ENCODE measurements around the gene MYH14.

MYH14 gene

GRCh38 chr19:50204811-50205675 is 1.6 kb downstream of the MYH14 start:
- no peak for DNase-seq (ENCODE audit: low read depth)
- H3K4me3 ChIP-seq (ENCODE audit: control insufficient read depth, low read depth, low read length), result no peak overlapping the region
- TF ChIP-seq CTCF (IDR thresholded peaks at IDR 0.05; ENCODE audit: control insufficient read depth, insufficient read depth, low read depth, low read length, missing control alignments), result no peak

- no peak for DNase-seq (ENCODE audit: low read depth)
- H3K4me3 ChIP-seq (ENCODE audit: control insufficient read depth, low read depth, low read length), result no peak overlapping the region
Observed at GRCh38 chr19:50205681-50206138, 2.3 kb downstream of the MYH14 start.

GRCh38 chr19:50206191-50206590 is 2.8 kb downstream of the MYH14 start:
- no peak for TF ChIP-seq CTCF (IDR thresholded peaks at IDR 0.05; ENCODE audit: control insufficient read depth, insufficient read depth, low read depth, low read length, missing control alignments)
- H3K4me3 ChIP-seq (ENCODE audit: control insufficient read depth, low read depth, low read length), result no peak overlapping the region
- no peak for DNase-seq (ENCODE audit: low read depth)

More at GRCh38 chr19:50205681-50206138, 2.3 kb downstream of the MYH14 start:
- TF ChIP-seq CTCF (IDR thresholded peaks at IDR 0.05; ENCODE audit: control insufficient read depth, insufficient read depth, low read depth, low read length, missing control alignments), result no peak

GRCh38 chr19:50207730-50208129 is 4.3 kb downstream of the MYH14 start:
- no peak overlapping the region for H3K4me3 ChIP-seq (ENCODE audit: control insufficient read depth, low read depth, low read length)
- DNase-seq (ENCODE audit: low read depth), result no peak
- TF ChIP-seq CTCF (IDR thresholded peaks at IDR 0.05; ENCODE audit: control insufficient read depth, insufficient read depth, low read depth, low read length, missing control alignments), result no peak

GRCh38 chr19:50209131-50209530 is 5.7 kb downstream of the MYH14 start:
- no peak for DNase-seq (ENCODE audit: low read depth)
- no peak for TF ChIP-seq CTCF (IDR thresholded peaks at IDR 0.05; ENCODE audit: control insufficient read depth, insufficient read depth, low read depth, low read length, missing control alignments)
- H3K4me3 ChIP-seq (ENCODE audit: control insufficient read depth, low read depth, low read length), result no peak overlapping the region

GRCh38 chr19:50210425-50210824 is 7.0 kb downstream of the MYH14 start:
- TF ChIP-seq CTCF (IDR thresholded peaks at IDR 0.05; ENCODE audit: control insufficient read depth, insufficient read depth, low read depth, low read length, missing control alignments), result no peak
- H3K4me3 ChIP-seq (ENCODE audit: control insufficient read depth, low read depth, low read length), result no peak overlapping the region
- DNase-seq (ENCODE audit: low read depth), result no peak
